A673 (cell line): ENCODE data around the gene SLC6A12. TPM values are rescaled to one million over a fixed set of nuclear protein-coding genes. Genes with fewer than 3 reads are reported as not detected.

ENCODE experiments used
- BruUV-seq: library from RNA; stranded (reverse); fragments of 400-500 nt; replicated peaks from 2 replicates; lab custom pipeline; 2021; lab: Mats Ljungman, UMichigan
- CTCF ChIA-PET: fragments of 300-600 bp; sonication (Branson Sonifier 250); formaldehyde crosslinking; loops from one replicate; lab custom pipeline; 2022; ENCODE audit warnings: antibody characterized with exemption; lab: Charles Lee
- POLR2A ChIA-PET: fragments of 300-600 bp; sonication (Branson Sonifier 250); formaldehyde crosslinking; loops from one replicate; lab custom pipeline; 2022; ENCODE audit warnings: antibody characterized with exemption; ENCODE audit not compliant: low non-redundant PET; lab: Charles Lee
- DNase-seq: peaks from one replicate; pipeline ENCODE4 v3.0.0-alpha.2; 2015; ENCODE audit warnings: low spot score
- H3K27ac ChIP-seq: fragments of 200-600 bp; sonication (generic); 2 replicates; pipeline ENCODE4 v1.5.1; 2016; ENCODE audit warnings: mixed run types, low read depth, mild to moderate bottlenecking, mixed read lengths, antibody characterized with exemption, low read length; ENCODE audit not compliant: poor library complexity, severe bottlenecking
- H3K27me3 ChIP-seq: fragments of 200-600 bp; sonication (generic); replicated peaks from 2 replicates; pipeline ENCODE4 v1.6.1; 2017; ENCODE audit warnings: mixed run types, low read depth, mild to moderate bottlenecking, mixed read lengths, antibody characterized with exemption, low read length; ENCODE audit not compliant: insufficient read depth, poor library complexity
- H3K36me3 ChIP-seq: fragments of 200-600 bp; sonication (generic); 2 replicates; pipeline ENCODE4 v1.6.1; 2016; ENCODE audit warnings: mixed run types, mild to moderate bottlenecking, mixed read lengths, antibody characterized with exemption, low read length; ENCODE audit not compliant: insufficient read depth, poor library complexity, severe bottlenecking
- H3K4me1 ChIP-seq: fragments of 200-600 bp; sonication (generic); 2 replicates; pipeline ENCODE4 v1.6.1; 2017; ENCODE audit warnings: mixed run types, mild to moderate bottlenecking, mixed read lengths, antibody characterized with exemption, low read length; ENCODE audit not compliant: insufficient read depth, poor library complexity, severe bottlenecking
- H3K4me3 ChIP-seq: fragments of 200-600 bp; sonication (generic); 2 replicates; pipeline ENCODE4 v1.5.1; 2016; ENCODE audit warnings: low read depth, mixed run types, mild to moderate bottlenecking, mixed read lengths, low read length; ENCODE audit not compliant: poor library complexity, severe bottlenecking
- H3K9me3 ChIP-seq: fragments of 200-600 bp; sonication (generic); 2 replicates; pipeline ENCODE4 v1.6.1; 2016; ENCODE audit warnings: mixed run types, low read depth, mild to moderate bottlenecking, mixed read lengths, antibody characterized with exemption, low read length; ENCODE audit not compliant: poor library complexity, severe bottlenecking
- EZH2 ChIP-seq: fragments of 200-600 bp; sonication (generic); IDR thresholded peaks from 2 replicates; pipeline ENCODE4 v1.6.1; 2017; ENCODE audit warnings: borderline replicate concordance, low read depth, mild to moderate bottlenecking, mixed read lengths, antibody characterized with exemption, low read length; ENCODE audit not compliant: poor library complexity, severe bottlenecking
- intact Hi-C: fragments of 100-400 bp; cut with micrococcal nuclease; formaldehyde crosslinking; loops from one replicate; pipeline ENCODE4 v1.10.0; 2022; ENCODE audit not compliant: unreplicated experiment
- total RNA-seq: library from RNA; stranded (reverse); gene quantifications from 2 replicates; pipeline ENCODE4 v1.2.3, GENCODE V29; 2021
- TF ChIP-seq, protein P1 (sequence below): fragments of 300-800, 200-600 bp; sonication (generic); conservative IDR thresholded peaks from 2 replicates; pipeline ENCODE4 v1.5.1; 2017; ENCODE audit warnings: low read depth, mild to moderate bottlenecking, antibody characterized with exemption, low read length, moderate library complexity, mixed read lengths

The SLC6A12 gene
- total RNA-seq, 1 experiment from 2014 or later, result not detected

DNA sequence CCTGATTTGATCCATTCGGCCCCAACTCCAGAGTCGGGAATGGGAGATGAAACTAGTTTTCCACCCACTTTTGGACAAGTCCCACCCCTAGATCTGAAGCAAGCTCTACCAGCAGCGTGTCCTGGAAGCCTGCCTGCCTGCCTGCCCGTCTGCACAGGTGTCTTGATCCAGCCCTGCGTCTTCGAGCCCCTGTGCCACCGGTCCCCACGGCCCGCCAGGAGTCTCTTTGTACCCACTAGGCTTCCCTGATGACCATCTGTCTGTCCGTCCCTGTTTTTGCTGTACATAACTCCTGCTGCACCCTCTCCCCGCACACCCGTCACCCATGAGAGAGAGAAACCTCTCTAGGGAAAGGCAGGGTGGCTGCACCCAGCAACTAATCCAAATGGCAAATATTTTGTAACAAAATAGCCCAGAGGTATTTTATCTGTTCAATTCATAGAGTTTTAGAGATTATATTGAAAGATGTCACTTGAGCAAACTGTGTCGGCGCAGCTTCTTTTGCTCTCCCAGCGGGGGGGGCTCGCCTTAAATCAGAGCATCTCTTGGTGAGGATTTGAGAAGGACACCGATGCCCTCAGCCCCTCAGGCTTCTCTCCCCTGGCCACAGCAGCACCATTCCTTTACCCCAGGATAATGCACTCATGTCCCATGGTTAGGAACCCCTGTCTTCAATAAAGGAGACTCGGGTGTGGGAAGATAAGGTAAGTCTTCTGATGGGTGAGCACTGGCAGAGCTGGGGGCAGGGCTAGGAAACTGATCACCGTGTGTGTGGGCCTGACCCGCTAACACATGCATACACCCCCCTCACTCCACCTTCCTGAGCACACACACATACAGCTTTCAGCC, 35.8 kb downstream of the SLC6A12 start:
- ChIA-PET POLR2A (no interaction called here), CTCF (no interaction called here)
- DNase-seq, result no peak
- TF ChIP-seq, protein P1, sequence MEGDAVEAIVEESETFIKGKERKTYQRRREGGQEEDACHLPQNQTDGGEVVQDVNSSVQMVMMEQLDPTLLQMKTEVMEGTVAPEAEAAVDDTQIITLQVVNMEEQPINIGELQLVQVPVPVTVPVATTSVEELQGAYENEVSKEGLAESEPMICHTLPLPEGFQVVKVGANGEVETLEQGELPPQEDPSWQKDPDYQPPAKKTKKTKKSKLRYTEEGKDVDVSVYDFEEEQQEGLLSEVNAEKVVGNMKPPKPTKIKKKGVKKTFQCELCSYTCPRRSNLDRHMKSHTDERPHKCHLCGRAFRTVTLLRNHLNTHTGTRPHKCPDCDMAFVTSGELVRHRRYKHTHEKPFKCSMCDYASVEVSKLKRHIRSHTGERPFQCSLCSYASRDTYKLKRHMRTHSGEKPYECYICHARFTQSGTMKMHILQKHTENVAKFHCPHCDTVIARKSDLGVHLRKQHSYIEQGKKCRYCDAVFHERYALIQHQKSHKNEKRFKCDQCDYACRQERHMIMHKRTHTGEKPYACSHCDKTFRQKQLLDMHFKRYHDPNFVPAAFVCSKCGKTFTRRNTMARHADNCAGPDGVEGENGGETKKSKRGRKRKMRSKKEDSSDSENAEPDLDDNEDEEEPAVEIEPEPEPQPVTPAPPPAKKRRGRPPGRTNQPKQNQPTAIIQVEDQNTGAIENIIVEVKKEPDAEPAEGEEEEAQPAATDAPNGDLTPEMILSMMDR, result no peak
- TF ChIP-seq EZH2, result no peak
- no peaks in the 10 kb centered on the region for H3K36me3 ChIP-seq
- intact Hi-C loops, result no loop called here
- H3K27ac ChIP-seq, result no peak overlapping the region
- H3K9me3 ChIP-seq, result no peaks in the 10 kb centered on the region
- no peaks in the 10 kb centered on the region for H3K4me1 ChIP-seq
- H3K27me3 ChIP-seq, result no peaks in the 10 kb centered on the region
- no TSS peak for BruUV-seq
- no peak overlapping the region for H3K4me3 ChIP-seq

DNA sequence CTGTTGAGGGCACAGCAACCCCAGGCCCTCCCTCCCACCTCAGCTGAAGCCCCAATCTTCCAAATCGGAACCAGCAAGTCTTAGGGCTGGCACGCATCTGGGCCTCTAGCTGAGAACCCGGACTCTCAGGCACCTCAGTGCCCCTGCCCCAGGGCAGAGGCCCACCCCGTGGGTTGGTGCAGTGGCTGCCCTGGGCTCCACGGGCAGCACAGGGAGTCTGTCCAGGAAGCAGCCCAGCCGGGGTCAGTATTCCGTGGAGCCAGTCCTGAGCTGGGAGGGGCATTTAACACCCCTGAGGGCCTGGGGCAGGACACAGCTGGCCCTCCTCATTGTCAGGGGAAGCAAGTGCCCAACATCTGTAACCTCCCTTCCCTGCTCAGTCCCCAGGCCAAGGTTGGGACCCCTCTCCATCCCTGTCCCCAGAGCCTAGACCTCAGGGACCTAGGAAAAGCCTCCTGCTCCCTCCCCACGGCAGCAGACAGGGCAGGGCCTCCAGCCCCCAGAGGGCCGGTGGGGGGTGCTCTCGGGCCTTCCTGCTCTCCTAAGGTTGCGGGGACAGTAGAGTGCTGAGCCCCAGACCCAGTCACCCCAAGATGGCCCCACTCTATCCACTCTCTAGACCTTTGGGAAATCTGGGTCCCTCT, 36.5 kb downstream of the SLC6A12 start:
- intact Hi-C loops, result no loop called here
- DNase-seq, result no peak
- Histone ChIP-seq H3K4me3 (no peak overlapping the region), H3K4me1 (no peaks in the 10 kb centered on the region), H3K9me3 (no peaks in the 10 kb centered on the region), H3K27ac (no peak overlapping the region), H3K27me3 (no peaks in the 10 kb centered on the region), H3K36me3 (no peaks in the 10 kb centered on the region)
- ChIA-PET POLR2A (no interaction called here), CTCF (no interaction called here)
- no peak for TF ChIP-seq EZH2
- BruUV-seq, result no TSS peak

- Histone ChIP-seq H3K27me3 (no peaks in the 10 kb centered on the region), H3K4me3 (no peak overlapping the region), H3K9me3 (no peaks in the 10 kb centered on the region), H3K27ac (no peak overlapping the region), H3K4me1 (no peaks in the 10 kb centered on the region), H3K36me3 (no peaks in the 10 kb centered on the region)
- ChIA-PET POLR2A (no interaction called here), CTCF (no interaction called here)
- no peak for TF ChIP-seq EZH2
- TF ChIP-seq, protein P1, result no peak
- DNase-seq, result no peak
- intact Hi-C loops, result no loop called here
- no TSS peak for BruUV-seq
Observed at GRCh38 chr12:176321-177181, 37.4 kb downstream of the SLC6A12 start.
